ACHN (cell line): ENCODE data around the gene MPP7.

Experiments used
- DNase-seq: peaks from one replicate; pipeline ENCODE4 v3.0.0-alpha.2; 2015
- in situ Hi-C: cut with HindIII; loops from 2 replicates; pipeline ENCODE4 v1.10.0; 2017; ENCODE audit warnings: low sequenced_read_pairs, low pct_ligation_motif_present, low pct_unique_long_range_greater_than_20kb

MPP7 gene

DNA sequence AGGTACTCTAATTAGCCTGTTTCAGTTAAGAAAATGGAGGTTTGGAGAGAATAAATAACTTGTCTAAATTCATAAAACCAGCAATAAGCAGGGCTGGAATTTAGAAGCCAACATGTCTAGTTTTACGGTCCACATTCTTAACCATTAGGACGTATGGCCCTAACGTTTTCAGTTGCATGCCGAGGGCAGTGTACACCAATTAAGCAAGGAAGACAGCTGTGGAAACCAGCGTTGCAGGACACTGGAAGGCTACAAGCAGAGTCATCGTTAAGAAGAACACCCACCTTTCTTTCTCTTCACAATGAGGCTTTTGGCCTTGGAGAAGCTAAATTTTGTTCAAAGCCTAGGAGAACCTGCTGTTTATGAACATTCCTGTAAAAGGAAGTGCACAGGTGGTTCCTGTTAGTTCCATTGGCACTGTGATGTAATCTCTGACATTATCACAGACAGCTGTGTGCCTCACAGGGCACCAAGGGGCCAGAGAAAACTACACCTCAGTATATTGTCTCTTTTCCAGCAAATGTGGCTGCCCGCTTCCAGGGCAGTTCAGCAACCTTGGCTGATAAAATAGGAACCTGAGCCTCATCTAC, 21.0 kb downstream of the MPP7 start:
- DNase-seq = no peak
- in situ Hi-C loops = no loop called here

- no peak for DNase-seq
- in situ Hi-C loops = no loop called here
These were observed 22.2 kb downstream of the MPP7 start for GRCh38 chr10:28280652-28281051.

- DNase-seq = no peak
- in situ Hi-C loops = no loop called here
These were observed 23.0 kb downstream of the MPP7 start for GRCh38 chr10:28279878-28280277.

DNA sequence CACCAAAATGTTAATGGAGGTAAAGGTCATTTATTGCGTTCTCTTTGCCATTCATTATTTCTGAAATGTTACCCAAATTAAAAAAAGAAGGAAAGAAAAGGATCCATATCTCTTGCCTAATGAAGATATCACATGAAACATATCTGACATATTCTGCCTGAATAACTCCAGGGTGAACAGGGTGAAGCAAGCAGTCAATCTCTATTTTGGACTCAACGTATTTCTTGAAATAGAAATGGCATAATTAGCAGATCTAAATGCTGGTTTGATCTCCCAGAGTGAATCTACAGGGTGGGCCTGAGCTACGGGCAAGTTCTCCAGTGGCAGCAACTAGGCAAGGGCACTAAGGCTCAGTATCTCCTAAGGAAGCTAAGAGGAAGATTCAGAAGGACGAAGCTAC, 24.0 kb downstream of the MPP7 start:
- in situ Hi-C loops = no loop called here
- DNase-seq = no peak

- in situ Hi-C loops = no loop called here
- DNase-seq = no peak
These were observed 26.5 kb downstream of the MPP7 start for GRCh38 chr10:28276384-28276783.

- no peak for DNase-seq
- in situ Hi-C loops = loop anchor here (25.0 kb wide), 1 partner anchor 113 kb away; no protein-coding TSS in a partner anchor
These were observed 28.4 kb downstream of the MPP7 start for GRCh38 chr10:28274475-28274874.

- in situ Hi-C loops = loop anchor here (25.0 kb wide), 1 partner anchor 114 kb away; no protein-coding TSS in a partner anchor
- DNase-seq = no peak
These were observed 29.5 kb downstream of the MPP7 start for GRCh38 chr10:28273343-28273742.

DNA sequence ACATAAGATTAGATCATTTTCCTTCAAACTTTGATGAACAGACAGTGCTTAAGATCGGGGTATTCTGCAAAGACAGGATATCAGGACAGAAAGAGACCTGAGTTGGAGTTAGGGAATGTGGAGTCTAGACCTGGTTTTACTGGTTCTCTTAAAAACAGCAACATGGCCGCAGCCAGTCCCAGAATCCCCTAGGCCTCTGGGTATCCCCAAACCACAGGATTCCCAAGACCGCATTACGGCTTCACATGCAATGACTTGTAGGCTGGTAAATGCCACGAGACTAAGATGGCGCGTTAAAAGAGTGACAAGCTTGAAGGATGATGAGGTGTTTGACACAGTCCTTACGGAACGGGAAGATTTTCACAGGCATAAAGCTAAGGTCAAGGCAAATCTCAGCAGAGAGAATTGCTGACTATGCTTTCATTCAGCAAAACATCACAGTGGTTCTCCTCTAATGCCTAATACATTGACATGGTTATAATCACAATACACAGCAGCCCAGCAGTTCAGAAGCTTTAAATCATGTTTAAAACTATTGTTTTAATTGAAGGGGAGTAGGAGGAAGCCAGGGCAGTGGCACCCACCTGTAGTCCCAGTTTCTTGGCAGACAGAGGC, 32.9 kb downstream of the MPP7 start:
- no peak for DNase-seq
- in situ Hi-C loops = loop anchor here (25.0 kb wide), 1 partner anchor 117 kb away; no protein-coding TSS in a partner anchor

- no peak for DNase-seq
- in situ Hi-C loops = loop anchor here (25.0 kb wide), 1 partner anchor 121 kb away; no protein-coding TSS in a partner anchor
These were observed 36.2 kb downstream of the MPP7 start for GRCh38 chr10:28266449-28267224.

GRCh38 chr10:28263136-28263857, 39.6 kb downstream of the MPP7 start:
- in situ Hi-C loops = loop anchor here (25.0 kb wide), 1 partner anchor 124 kb away; no protein-coding TSS in a partner anchor
- DNase-seq = no peak

GRCh38 chr10:28256776-28257175, 46.1 kb downstream of the MPP7 start:
- DNase-seq = no peak
- in situ Hi-C loops = loop anchor here (25.0 kb wide), 1 partner anchor 131 kb away; no protein-coding TSS in a partner anchor

DNA sequence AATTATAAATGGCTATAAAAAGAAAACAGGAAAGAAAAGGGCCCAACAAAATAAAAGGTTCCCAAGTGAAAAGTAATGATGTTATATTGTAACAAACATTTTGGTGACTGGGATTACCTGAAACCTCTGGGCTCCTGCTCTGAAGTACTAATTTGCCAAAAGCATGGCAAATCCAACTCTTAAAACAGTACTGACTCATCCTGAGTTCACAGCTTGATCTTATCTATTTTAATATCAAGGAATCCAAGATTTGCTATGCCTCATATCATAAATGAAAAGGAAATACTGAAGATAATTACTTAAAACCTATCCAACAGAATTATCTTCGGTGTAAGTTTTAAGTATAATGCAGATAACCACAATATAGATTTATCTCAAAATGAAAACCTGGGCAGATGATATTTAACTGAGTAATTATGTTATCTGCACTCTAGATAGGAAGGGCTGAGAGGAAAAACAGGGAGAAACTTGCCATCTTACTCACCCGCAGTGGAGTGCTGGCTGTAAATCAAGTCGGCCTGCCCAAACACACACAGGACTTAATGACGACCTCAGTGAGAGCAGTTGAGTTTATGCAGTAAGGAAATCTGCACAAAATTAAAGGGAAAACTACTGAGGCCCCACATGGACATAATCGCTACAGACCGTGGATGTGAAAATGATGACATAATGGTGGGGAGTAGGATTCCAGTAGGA, 48.4 kb downstream of the MPP7 start:
- in situ Hi-C loops = loop anchor here (25.0 kb wide), 1 partner anchor 133 kb away; no protein-coding TSS in a partner anchor

DNA sequence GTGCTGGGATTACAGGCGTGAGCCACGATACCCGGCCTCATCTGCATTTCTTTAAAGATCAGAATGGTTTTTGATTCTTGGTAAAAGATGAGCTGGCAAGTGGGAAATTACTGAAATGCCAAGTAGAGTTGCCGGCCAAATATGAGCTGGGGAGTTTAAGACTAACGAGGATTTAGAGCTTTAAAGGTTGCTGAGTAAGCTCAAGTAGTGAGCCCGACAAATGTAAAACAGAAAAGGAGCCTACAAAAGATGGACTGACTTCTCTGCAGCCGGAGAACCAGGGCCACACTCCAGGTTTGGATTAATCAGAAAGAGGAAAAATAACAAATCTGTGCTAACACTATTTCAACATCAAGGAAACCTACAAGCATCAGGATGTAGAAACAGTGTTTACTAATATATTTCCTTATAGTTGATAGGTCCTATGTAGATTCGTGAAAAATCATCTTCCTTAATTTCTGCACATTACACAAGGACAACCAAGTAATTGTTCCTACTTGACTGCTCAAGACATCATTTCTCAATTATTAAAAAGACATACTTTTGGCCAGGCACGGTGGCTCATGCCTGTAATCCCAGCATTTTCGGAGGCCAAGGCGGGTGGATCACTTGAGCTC, 49.6 kb downstream of the MPP7 start:
- in situ Hi-C loops = loop anchor here (25.0 kb wide), 1 partner anchor 134 kb away; no protein-coding TSS in a partner anchor
- no peak for DNase-seq

More for the DNA sequence above, 48.4 kb downstream of the MPP7 start:
- no peak for DNase-seq
